ENCODE data around the gene CD160. TPM values are rescaled to one million over a fixed set of nuclear protein-coding genes. Genes with fewer than 3 reads are reported as not detected.

CD160 gene
- total and polyA plus RNA-seq, 8 donors = 0.42 to 3.2 (median 2.6) TPM

DNA sequence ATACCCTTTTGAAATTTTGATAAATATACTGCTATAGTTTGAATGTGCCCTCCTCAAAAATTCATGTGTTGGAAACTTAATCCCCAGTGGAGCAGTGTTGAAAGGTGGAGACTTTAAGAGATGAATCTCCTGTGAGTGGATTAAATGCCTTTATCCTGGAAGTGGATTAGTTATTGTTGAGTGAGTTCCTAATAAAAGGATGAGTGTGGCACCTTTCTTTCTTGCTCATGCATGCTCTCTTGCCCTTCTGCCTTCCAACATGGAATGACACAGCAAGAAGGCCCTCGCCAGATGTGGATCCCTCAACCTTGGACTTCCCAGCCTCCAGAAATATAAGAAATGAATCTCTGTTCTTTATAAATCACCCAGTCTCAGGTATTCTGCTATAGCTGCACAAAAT, 51.8 kb downstream of the CD160 start:
- Histone ChIP-seq H3K9me3 (no peaks in the 10 kb centered on the region), H3K36me3 (peaks cover 0 to 36% of the 10 kb centered on the region in 2 donors), H3K4me3 (no peak overlapping the region), H3K4me1 (no peaks in the 10 kb centered on the region), H3K27me3 (no peaks in the 10 kb centered on the region), H3K27ac (no peak overlapping the region)
- DNase-seq = no peak
- no peak for TF ChIP-seq CTCF (IDR thresholded peaks at IDR 0.05)
- no peak for ATAC-seq
- intact Hi-C loops (cut with DNase I) = no loop called here

DNA sequence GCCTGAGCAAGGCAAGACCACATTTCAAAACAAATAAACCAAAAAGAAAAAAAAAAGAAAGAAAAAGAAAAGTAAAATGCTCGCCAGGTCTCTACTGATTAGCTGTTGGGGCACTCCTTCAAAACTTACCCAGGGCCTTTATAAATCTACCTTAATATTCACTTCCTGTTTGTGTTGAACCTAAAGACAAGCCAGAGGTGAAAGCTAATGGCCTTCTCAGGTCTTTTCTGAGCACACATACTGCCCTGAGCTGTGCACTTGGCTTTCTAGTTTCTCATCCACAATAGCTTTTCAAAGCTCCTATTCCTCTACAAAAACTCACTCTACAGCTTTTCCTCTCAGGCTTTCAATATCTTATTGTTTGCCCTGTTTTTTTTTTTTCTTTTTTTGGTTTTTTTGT, 54.1 kb downstream of the CD160 start:
- Histone ChIP-seq H3K27ac (no peak overlapping the region), H3K4me3 (no peak overlapping the region), H3K36me3 (peaks cover 0 to 21% of the 10 kb centered on the region in 2 donors), H3K9me3 (no peaks in the 10 kb centered on the region), H3K27me3 (no peaks in the 10 kb centered on the region), H3K4me1 (no peaks in the 10 kb centered on the region)
- TF ChIP-seq CTCF (IDR thresholded peaks at IDR 0.05) = no peak
- no peak for ATAC-seq
- DNase-seq = no peak
- intact Hi-C loops (cut with DNase I) = no loop called here

- Histone ChIP-seq H3K27ac (no peak overlapping the region), H3K36me3 (peaks cover 0 to 22% of the 10 kb centered on the region in 2 donors), H3K27me3 (no peaks in the 10 kb centered on the region), H3K9me3 (no peaks in the 10 kb centered on the region), H3K4me3 (no peak overlapping the region), H3K4me1 (no peaks in the 10 kb centered on the region)
- DNase-seq (no peak), ATAC-seq (no peak)
- no peak for TF ChIP-seq CTCF (IDR thresholded peaks at IDR 0.05)
- intact Hi-C loops (cut with DNase I) = no loop called here
Measured at GRCh38 chr1:145777357-145778145, 58.3 kb downstream of the CD160 start.

GRCh38 chr1:145778146-145778540, 58.8 kb downstream of the CD160 start:
- intact Hi-C loops (cut with DNase I) = no loop called here

More at GRCh38 chr1:145778146-145778540, 58.8 kb downstream of the CD160 start:
- Histone ChIP-seq H3K9me3 (no peaks in the 10 kb centered on the region), H3K4me1 (no peaks in the 10 kb centered on the region), H3K4me3 (no peak overlapping the region), H3K27ac (no peak overlapping the region), H3K36me3 (peaks cover 0 to 22% of the 10 kb centered on the region in 2 donors), H3K27me3 (no peaks in the 10 kb centered on the region)
- no peak for TF ChIP-seq CTCF (IDR thresholded peaks at IDR 0.05)
- DNase-seq = no peak
- no peak for ATAC-seq

All from left lung (tissue), 10 donors.